Measurements from ENCODE around the gene ANXA8. TPM values are rescaled to one million over a fixed set of nuclear protein-coding genes. Genes with fewer than 3 reads are reported as not detected.
"Not testable (repeated sequence)": the region's sequence is repeated elsewhere in the genome, so short reads cannot be mapped to it uniquely, and the experiment has no call there.

The ANXA8 gene
- total RNA-seq, 1 donor: 0.18 TPM

DNA sequence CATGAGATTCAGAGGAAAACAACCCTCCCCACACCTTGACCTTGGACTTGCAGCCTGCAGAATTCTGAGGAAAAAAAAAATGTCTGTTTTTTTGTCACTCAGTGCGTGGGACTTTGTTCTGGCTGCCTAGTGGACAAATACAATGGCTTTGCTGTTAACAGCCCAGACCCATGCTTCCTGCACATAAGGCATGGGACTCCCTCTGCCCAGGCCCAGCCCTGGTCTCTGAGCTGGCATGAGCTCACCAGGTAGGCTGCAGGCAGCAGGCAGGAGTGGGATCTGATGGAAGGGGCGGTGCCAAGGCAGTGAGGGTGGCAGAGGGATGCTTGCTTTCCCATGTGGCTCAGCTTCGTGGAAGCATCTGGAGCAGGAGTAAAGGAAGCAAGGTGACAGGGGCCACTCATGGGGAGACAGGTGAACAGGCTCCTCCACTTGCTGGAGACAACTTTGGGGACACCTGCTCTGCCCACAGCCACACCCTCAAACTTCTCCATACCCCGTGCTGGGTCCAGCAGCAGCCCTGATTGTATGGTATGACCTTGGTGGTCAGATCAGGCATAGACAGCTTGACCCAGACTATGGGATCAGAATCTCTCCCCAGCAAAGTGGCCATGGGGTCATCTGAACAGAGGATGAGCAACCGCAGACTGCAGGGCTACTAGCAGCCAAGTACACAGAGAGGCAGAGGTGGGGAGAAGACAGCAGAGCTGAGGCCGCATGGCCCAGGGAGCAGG is 27.0 kb downstream of the ANXA8 start:
- DNase-seq (ENCODE audit: low read depth): no peak
- no peak overlapping the region for H3K4me3 ChIP-seq (ENCODE audit: low read depth, low read length)
- TF ChIP-seq, protein P1, sequence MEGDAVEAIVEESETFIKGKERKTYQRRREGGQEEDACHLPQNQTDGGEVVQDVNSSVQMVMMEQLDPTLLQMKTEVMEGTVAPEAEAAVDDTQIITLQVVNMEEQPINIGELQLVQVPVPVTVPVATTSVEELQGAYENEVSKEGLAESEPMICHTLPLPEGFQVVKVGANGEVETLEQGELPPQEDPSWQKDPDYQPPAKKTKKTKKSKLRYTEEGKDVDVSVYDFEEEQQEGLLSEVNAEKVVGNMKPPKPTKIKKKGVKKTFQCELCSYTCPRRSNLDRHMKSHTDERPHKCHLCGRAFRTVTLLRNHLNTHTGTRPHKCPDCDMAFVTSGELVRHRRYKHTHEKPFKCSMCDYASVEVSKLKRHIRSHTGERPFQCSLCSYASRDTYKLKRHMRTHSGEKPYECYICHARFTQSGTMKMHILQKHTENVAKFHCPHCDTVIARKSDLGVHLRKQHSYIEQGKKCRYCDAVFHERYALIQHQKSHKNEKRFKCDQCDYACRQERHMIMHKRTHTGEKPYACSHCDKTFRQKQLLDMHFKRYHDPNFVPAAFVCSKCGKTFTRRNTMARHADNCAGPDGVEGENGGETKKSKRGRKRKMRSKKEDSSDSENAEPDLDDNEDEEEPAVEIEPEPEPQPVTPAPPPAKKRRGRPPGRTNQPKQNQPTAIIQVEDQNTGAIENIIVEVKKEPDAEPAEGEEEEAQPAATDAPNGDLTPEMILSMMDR (IDR thresholded peaks at IDR 0.05; ENCODE audit: insufficient read depth, low read length): no peak

DNA sequence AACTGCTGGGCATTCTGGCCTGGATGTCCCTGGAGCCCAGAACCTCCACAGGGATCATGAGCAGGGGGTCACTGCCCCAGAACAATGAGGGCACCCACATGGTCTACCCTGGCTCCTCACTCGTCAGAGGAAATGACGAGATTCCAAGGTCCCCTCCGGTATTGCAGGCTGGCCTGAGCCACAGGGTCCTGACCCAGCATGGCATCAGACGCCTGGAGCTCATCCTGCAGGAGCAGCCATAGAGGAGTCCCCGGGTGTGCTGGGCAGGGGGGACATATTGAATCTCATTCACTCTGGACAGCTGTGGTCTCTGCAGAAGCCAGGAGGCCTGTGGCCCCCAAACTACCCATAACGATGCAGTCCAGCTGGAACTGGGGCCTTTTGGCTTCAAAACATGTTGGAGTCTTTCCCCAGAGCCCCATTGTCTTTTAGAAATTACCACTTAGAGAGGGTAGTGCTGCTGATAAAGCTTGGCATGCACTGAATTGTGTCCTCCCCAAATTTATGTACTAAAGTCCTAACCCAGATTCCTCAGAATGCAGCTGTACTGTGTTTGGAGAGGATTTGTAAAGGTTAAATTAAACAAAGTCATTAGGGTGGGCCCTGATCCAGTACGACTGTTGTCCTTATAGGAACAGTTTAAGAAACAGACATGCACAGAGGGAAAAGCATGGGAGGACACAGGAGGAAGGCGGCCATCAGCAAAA is 27.7 kb downstream of the ANXA8 start:
- H3K4me3 ChIP-seq (ENCODE audit: low read depth, low read length): no peak overlapping the region
- DNase-seq (ENCODE audit: low read depth): no peak
- TF ChIP-seq, protein P1 (IDR thresholded peaks at IDR 0.05; ENCODE audit: insufficient read depth, low read length): no peak

DNA sequence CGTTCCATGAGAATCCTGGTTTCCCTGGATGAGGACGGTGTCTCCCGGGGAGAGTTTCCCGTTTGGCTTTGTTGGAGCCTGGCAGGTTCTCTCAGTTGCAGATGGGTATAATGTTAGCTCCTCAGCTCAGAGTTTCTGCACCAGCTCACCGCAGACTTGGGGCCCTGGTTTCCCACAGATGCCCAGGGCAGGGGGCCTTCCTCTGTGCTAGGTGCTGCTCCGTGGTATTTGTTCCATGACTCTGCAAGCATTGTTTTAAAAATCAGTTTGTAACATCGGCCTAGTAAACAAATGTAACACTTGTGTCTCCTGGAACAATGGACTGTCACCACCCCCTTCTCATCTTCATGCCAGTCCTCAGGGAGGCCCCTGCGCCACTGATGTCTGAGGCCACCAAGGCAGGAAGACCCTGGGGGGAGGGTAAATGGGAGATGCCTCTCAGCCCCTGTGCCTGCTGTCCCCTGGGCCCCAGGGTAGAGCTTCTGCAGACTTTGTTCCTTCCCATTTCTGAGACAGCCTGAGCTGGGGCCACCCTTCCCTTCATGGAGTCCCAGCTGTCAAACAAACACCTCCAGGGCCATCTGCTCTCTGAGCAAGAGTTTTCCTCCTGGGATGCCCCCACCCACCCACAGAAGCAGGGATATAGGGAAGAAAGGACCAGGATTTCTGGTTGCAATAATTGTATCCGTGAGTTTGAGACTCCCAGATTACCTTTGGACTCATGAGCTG is 28.4 kb downstream of the ANXA8 start:
- not testable (repeated sequence) for DNase-seq (ENCODE audit: low read depth)

DNA sequence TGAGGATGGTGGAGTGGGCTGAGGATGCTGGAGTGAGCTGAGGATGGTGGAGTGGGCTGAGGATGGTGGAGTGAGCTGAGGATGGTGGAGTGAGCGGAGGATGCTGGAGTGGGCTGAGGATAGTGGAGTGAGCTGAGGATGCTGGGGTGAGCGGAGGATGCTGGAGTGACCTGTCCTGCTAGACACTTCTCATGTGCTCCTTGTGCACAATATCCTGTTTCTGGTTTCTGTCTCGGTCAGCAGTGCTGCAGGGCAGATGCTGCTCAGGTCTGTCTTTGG is 29.2 kb downstream of the ANXA8 start:
- TF ChIP-seq, protein P1 (IDR thresholded peaks at IDR 0.05; ENCODE audit: insufficient read depth, low read length): no peak
- DNase-seq (ENCODE audit: low read depth): no peak
- no peak overlapping the region for H3K4me3 ChIP-seq (ENCODE audit: low read depth, low read length)

More for the DNA sequence above, 28.4 kb downstream of the ANXA8 start:
- H3K4me3 ChIP-seq (ENCODE audit: low read depth, low read length): not testable (repeated sequence)

DNA sequence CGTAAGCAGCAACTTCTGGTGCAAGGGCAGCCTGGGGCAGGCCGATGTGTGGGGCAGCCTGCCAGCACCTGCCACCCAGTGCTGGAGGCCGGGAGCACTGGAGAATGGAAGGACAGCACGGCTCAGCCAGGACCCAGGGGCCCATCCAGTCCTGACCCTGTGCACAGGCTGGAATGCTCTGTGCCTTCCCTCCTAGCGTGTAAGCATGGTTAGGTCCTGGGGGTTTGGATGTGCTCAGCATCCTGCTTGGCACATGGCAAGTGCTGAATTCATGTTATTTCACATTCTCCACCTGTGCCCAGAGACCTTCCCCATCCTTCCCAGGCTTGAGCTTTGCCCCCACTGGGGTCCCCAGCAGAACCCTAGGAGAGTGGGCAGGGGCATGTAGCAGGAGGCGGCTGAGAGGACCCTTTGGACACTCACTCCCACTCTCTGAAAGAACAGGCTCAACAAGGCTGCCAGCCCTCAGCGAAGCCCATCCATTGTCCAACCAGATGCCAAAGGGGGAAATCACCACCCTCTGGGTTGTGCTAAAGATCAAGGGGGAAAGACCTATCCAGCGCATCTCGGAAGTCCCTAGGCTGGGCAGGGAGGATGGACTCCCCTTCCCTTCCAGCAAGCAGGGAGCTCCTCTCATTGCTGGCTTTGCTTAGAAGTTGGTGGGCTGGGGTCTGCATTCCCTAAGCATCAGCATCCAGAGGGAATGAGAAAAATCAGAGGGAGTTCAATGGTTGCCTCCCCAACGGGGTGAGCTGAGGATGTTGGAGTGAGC is 29.7 kb downstream of the ANXA8 start:
- H3K4me3 ChIP-seq (ENCODE audit: low read depth, low read length): no peak overlapping the region
- TF ChIP-seq, protein P1 (IDR thresholded peaks at IDR 0.05; ENCODE audit: insufficient read depth, low read length): no peak
- no peak for DNase-seq (ENCODE audit: low read depth)

DNA sequence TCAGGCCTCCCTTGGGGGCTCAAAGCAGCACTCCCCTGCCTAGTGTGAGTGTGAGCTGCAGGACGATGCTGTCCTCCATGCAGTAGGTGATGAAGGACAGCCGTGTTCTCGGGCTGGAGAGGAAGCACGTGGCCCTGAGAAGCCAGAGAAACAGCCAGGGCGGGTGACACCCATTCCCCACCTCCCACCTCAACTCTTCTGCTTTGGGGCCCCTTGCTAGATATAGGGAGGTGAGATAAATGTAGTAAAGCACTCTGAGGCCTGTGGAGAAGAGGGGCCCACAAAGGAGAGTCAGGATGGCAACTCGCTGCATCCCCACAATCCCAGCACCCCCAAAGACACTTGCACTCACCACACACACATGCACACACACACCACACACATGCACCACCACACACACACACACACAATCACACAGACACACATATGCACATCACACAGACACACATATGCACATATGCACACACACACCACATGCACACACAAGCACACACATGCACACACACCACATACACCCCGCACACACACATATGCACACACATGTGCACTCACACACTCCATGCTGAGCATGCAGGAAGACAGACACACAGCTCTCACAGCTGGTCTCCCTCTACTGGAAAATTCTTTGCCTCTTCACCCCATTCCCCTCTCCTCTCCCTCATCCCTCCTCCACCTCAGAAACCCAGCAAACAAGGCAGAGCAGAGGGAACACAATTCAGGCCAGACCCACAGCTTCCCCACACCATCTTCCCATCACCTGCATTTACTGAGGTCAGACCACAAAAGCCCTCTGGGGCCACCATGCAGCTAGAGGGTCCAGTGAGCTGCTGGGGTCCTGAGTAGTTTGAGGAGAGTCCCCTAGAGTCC is 30.5 kb downstream of the ANXA8 start:
- no peak for DNase-seq (ENCODE audit: low read depth)
- H3K4me3 ChIP-seq (ENCODE audit: low read depth, low read length): no peak overlapping the region
- TF ChIP-seq, protein P1 (IDR thresholded peaks at IDR 0.05; ENCODE audit: insufficient read depth, low read length): no peak

All from fibroblast of the aortic adventitia (primary cell).